HepG2 (cell line): ENCODE measurements around the gene ZDHHC24. TPM values are rescaled to one million over a fixed set of nuclear protein-coding genes. Genes with fewer than 3 reads are reported as not detected.

Source experiments
- ATAC-seq: fragments of 200-7000 bp; cut with Tn5 transposase; 3 replicates; pipeline ENCODE4 v1.9.1; 2020; ENCODE audit warnings: mild to moderate bottlenecking, moderate library complexity
- BruUV-seq: library from RNA; stranded (reverse); fragments of 400-500 nt; replicated peaks from 2 replicates; lab custom pipeline; 2021; lab: Mats Ljungman, UMichigan
- CTCF ChIA-PET: fragments of 300-600 bp; formaldehyde crosslinking; extraction: SDS; loops from one replicate; lab custom pipeline; 2021; ENCODE audit warnings: low total read pairs, inconsistent platforms, low intra/inter-chr PET ratio; lab: Yijun Ruan, JAX
- POLR2A ChIA-PET: fragments of 350-600 bp; sonication (Branson Sonifier 250); formaldehyde crosslinking; loops from one replicate; lab custom pipeline; 2020; ENCODE audit warnings: antibody characterized with exemption, inconsistent platforms; lab: Yijun Ruan, JAX
- DNase-seq: peaks from one replicate; pipeline ENCODE4 v3.0.0-alpha.2; 2015; ENCODE audit warnings: low spot score
- FAIRE-seq: peaks from 3 replicates; lab custom pipeline; 2011; peaks lifted over from hg19 to GRCh38; lab: Jason Lieb, UNC
- H2AFZ ChIP-seq: one replicate; pipeline ENCODE4 v1.6.1; 2011; ENCODE audit warnings: low read length, inconsistent platforms
- H3K27ac ChIP-seq: fragments of 300-600 bp; 3 replicates; pipeline ENCODE4 v1.8.0; 2011; ENCODE audit warnings: mixed run types, mild to moderate bottlenecking, mixed read lengths, low read length, inconsistent platforms; ENCODE audit not compliant: insufficient read depth; ENCODE audit errors: extremely low read length
- H3K27me3 ChIP-seq, 2 experiments: fragments of 200-600 bp in 1 of 2; 2 replicates in 1 of 2; 3 replicates in 1 of 2; pipeline versions ENCODE4 v1.6.0 to v1.8.0; 2011; ENCODE audit warnings: low read length in 2 of 2, mild to moderate bottlenecking in 2 of 2, moderate library complexity in 2 of 2, inconsistent platforms in 1 of 2; ENCODE audit not compliant: insufficient read depth in 2 of 2, control insufficient read depth in 1 of 2
- H3K36me3 ChIP-seq, 2 experiments: fragments of 200-600 bp in 1 of 2; replicated peaks in 1 of 2; 2 replicates in 1 of 2; 3 replicates in 1 of 2; pipeline versions ENCODE4 v1.5.1 to v1.8.0; 2011; ENCODE audit warnings: low read length in 2 of 2, inconsistent platforms in 1 of 2; ENCODE audit not compliant: insufficient read depth in 2 of 2, control insufficient read depth in 1 of 2
- H3K4me1 ChIP-seq: 2 replicates; pipeline ENCODE4 v1.5.1; 2012; ENCODE audit warnings: low read length, inconsistent platforms; ENCODE audit not compliant: insufficient read depth
- H3K4me2 ChIP-seq: 2 replicates; pipeline ENCODE4 v1.6.0; 2011; ENCODE audit warnings: low read depth, low read length, inconsistent platforms
- H3K4me3 ChIP-seq, 3 experiments: fragments of 200-600 bp in 1 of 3; sonication (generic), shearing (Covaris generic) in 1 of 3; replicated peaks in 1 of 3; 2 replicates each; pipeline ENCODE4 v1.5.1; 2011 to 2016; ENCODE audit warnings: low read length in 3 of 3, inconsistent platforms in 2 of 3, low read depth in 2 of 3, mild to moderate bottlenecking in 2 of 3, control low read depth in 1 of 3, mixed read lengths in 1 of 3; ENCODE audit not compliant: insufficient read depth in 1 of 3
- H3K79me2 ChIP-seq: one replicate; pipeline ENCODE4 v1.6.1; 2011; ENCODE audit warnings: low read length, inconsistent platforms; ENCODE audit not compliant: insufficient read depth
- H3K9ac ChIP-seq: 2 replicates; pipeline ENCODE4 v1.6.0; 2011; ENCODE audit warnings: mild to moderate bottlenecking, low read depth, low read length, inconsistent platforms; ENCODE audit not compliant: insufficient read depth
- H3K9me3 ChIP-seq: 2 replicates; pipeline ENCODE4 v1.5.1; 2012; ENCODE audit warnings: mild to moderate bottlenecking, low read length
- H4K20me1 ChIP-seq: 2 replicates; pipeline ENCODE4 v1.6.0; 2011; ENCODE audit warnings: inconsistent platforms, mild to moderate bottlenecking, low read length, moderate library complexity; ENCODE audit not compliant: insufficient read depth
- ATF7 ChIP-seq, 2 experiments: fragments of 450-650 bp in 1 of 2; sonication (generic) in 1 of 2; formaldehyde crosslinking in 1 of 2; IDR thresholded peaks; 2 replicates each; pipeline versions ENCODE4 v1.4.0 to v1.6.1; 2016 to 2020; ENCODE audit warnings: antibody characterized with exemption in 1 of 2, mild to moderate bottlenecking in 1 of 2, missing genetic modification reagents in 1 of 2
- EHMT2 ChIP-seq: fragments of 200-600 bp; sonication (generic); IDR thresholded peaks from 2 replicates; pipeline ENCODE4 v1.7.0; 2017; ENCODE audit warnings: antibody characterized with exemption, low read depth, low read length, borderline replicate concordance
- GATAD2A ChIP-seq: IDR thresholded peaks from 2 replicates; pipeline ENCODE4 v1.6.1; 2016
- HCFC1 ChIP-seq: fragments of 150-350 bp; IDR thresholded peaks from 2 replicates; pipeline ENCODE4 v1.6.1; 2014; ENCODE audit warnings: low read depth, low read length
- MIXL1 ChIP-seq: IDR thresholded peaks from 2 replicates; pipeline ENCODE4 v1.6.1; 2016
- NR2F6 ChIP-seq, 2 experiments: IDR thresholded peaks; 2 replicates each; pipeline ENCODE4 v1.6.1; 2016; ENCODE audit warnings: antibody characterized with exemption in 1 of 2, mild to moderate bottlenecking in 1 of 2
- SMARCE1 ChIP-seq: fragments of 450-650 bp; IDR thresholded peaks from 2 replicates; pipeline ENCODE4 v1.6.1; 2017; ENCODE audit warnings: borderline replicate concordance
- SOX6 ChIP-seq, 2 experiments: fragments of 450-650 bp in 1 of 2; sonication (generic) in 1 of 2; formaldehyde crosslinking in 1 of 2; IDR thresholded peaks; 2 replicates each; pipeline versions ENCODE4 v1.4.0 to v1.6.1; 2017 to 2020; ENCODE audit warnings: antibody characterized with exemption in 1 of 2, mild to moderate bottlenecking in 1 of 2, missing genetic modification reagents in 1 of 2
- ZFP1 ChIP-seq: IDR thresholded peaks from 2 replicates; pipeline ENCODE4 v1.6.1; 2016
- ZFP82 ChIP-seq: sonication (generic); formaldehyde crosslinking; IDR thresholded peaks from 2 replicates; pipeline ENCODE4 v1.5.1; 2020; ENCODE audit warnings: mild to moderate bottlenecking, missing genetic modification reagents, borderline replicate concordance
- ZKSCAN1 ChIP-seq: fragments of 150-350 bp; IDR thresholded peaks from 2 replicates; pipeline ENCODE4 v1.6.1; 2014; ENCODE audit warnings: low read length
- ZNF562 ChIP-seq: sonication (generic); formaldehyde crosslinking; IDR thresholded peaks from 2 replicates; pipeline ENCODE4 v1.8.0; 2022; ENCODE audit warnings: missing genetic modification reagents, borderline replicate concordance
- ZNF652 ChIP-seq: IDR thresholded peaks from 2 replicates; pipeline ENCODE4 v1.6.1; 2016; ENCODE audit warnings: low read depth, borderline replicate concordance
- ZNF724P ChIP-seq: sonication (generic); formaldehyde crosslinking; IDR thresholded peaks from 2 replicates; pipeline ENCODE4 v1.8.0; 2022; ENCODE audit warnings: missing genetic modification reagents, borderline replicate concordance
- ZNF749 ChIP-seq: sonication (generic); formaldehyde crosslinking; IDR thresholded peaks from 2 replicates; pipeline ENCODE4 v1.8.0; 2022; ENCODE audit warnings: mild to moderate bottlenecking, missing genetic modification reagents, moderate library complexity, borderline replicate concordance
- ZNF883 ChIP-seq: sonication (generic); formaldehyde crosslinking; IDR thresholded peaks from 2 replicates; pipeline ENCODE4 v1.5.1; 2020; ENCODE audit warnings: mild to moderate bottlenecking, missing genetic modification reagents; ENCODE audit errors: not compliant biosample characterization
- WGBS: methylation state at CpG from one replicate; pipeline ENCODE4 v1.1.6; 2017; ENCODE audit warnings: low lambda C conversion rate; 5-methylcytosine and 5-hydroxymethylcytosine counted together
- in situ Hi-C: cut with HindIII; loops from 2 replicates; pipeline ENCODE4 v1.10.0; 2017; ENCODE audit warnings: low pct_unique_long_range_greater_than_20kb; ENCODE audit not compliant: extremely low pct_ligation_motif_present
- intact Hi-C: fragments of 100-400 bp; cut with micrococcal nuclease; formaldehyde crosslinking; loops from one replicate; pipeline ENCODE4 v1.10.0; 2022; ENCODE audit not compliant: unreplicated experiment
- polyA plus RNA-seq, 8 experiments: library from polyadenylated mRNA; depleted of rRNA in 3 of 8; stranded (reverse) in 7 of 8; unstranded in 1 of 8; fragments of >200 nt; fragmentation: Illumina TruSeq in 4 of 8; extraction: Trizol in 4 of 8; gene quantifications; 2 replicates each; pipeline versions ENCODE4 v1.2.1 to v1.2.3, GENCODE V29; 2011 to 2016; ENCODE audit warnings: low read depth in 4 of 8, missing spikeins in 1 of 8, mixed read lengths in 1 of 8; ENCODE audit not compliant: insufficient read depth in 1 of 8
- total RNA-seq, 5 experiments: library from RNA; depleted of rRNA; stranded (reverse); fragments of >200 nt; fragmentation: Illumina TruSeq; extraction: Trizol; gene quantifications; 2 replicates each; pipeline ENCODE4 v1.2.3, GENCODE V29; 2016; ENCODE audit warnings: low read depth in 1 of 5
- TF ChIP-seq, protein P1 (sequence below): sonication (generic); formaldehyde crosslinking; IDR thresholded peaks from 2 replicates; pipeline ENCODE4 v1.5.1; 2020; ENCODE audit warnings: mild to moderate bottlenecking, missing genetic modification reagents, moderate library complexity
- TF ChIP-seq, protein P2 (sequence below): sonication (generic); formaldehyde crosslinking; IDR thresholded peaks from 2 replicates; pipeline ENCODE4 v1.4.0; 2020; ENCODE audit warnings: missing genetic modification reagents

Gene ZDHHC24
- total and polyA plus RNA-seq, 2 of the 13 experiments (the other 11 are each of a cell fraction or from before 2014, with no cell fraction given) = 4.3 TPM

DNA sequence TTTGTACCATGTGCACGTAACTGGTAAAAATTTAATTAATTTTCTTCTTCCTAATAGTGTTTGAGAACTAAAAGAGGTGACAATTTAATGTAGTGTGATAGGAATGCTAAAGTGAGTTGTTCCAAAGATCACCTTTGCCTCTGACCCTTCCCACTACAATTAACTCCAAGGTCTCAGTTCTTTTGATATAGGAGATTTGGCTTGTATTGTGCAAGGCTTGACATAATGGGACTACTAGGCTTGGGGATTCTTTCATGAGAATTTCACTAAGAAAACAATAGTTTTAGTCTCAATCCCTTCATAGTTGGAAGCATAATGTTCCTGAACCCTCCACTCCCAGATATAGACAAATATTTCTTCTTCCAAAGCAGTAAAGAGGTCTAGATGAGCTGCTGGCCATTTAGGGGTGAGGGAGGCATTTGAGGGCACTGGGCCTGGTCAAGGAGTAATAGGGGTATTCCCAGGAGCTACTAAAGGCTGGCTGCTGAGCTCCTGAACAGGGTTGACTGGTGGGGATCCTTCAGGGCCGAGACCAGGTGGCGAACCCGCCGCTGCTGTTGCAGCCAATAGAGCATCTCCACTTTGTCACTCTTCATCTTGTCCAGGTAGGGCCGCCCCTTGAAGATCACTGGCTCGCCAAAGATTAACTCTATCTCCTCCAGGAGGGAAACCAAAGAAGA lies 44.3 kb upstream of the ZDHHC24 start:
- Histone ChIP-seq H3K9me3 (no peaks in the 10 kb centered on the region), H3K9ac (no peak overlapping the region), H3K4me3 (no peak overlapping the region), H3K27ac (peak overlapping the region; percentile 78), H3K4me2 (peak overlapping the region; percentile 100), H3K79me2 (peaks cover 12% of the 10 kb centered on the region), H4K20me1 (no peaks in the 10 kb centered on the region), H2AFZ (no peak overlapping the region), H3K36me3 (no peaks in the 10 kb centered on the region), H3K27me3 (no peaks in the 10 kb centered on the region; a peak in 1 of 5 replicates), H3K4me1 (peaks cover 67% of the 10 kb centered on the region)
- in situ Hi-C loops (no loop called here), intact Hi-C loops (loop anchor here (5.0 kb wide), 1 partner anchor 87 kb away; the partner anchor contains the start of gene RBM4B)
- ChIA-PET CTCF (no interaction called here), POLR2A (interaction anchor here (2.7 to 5.1 kb wide), 5 partner anchors 17 to 88 kb away, joined by 9 to 72 read pairs (median 35); partner anchors contain the start of genes RBM14, RBM4 and RBM4B)
- no peak for FAIRE-seq
- no TSS peak for BruUV-seq
- DNase-seq = peak; percentile 79
- no peak for ATAC-seq
- WGBS = 77% methylated on average over 3 of the region's 7 CpGs
- TF ChIP-seq, protein P1, sequence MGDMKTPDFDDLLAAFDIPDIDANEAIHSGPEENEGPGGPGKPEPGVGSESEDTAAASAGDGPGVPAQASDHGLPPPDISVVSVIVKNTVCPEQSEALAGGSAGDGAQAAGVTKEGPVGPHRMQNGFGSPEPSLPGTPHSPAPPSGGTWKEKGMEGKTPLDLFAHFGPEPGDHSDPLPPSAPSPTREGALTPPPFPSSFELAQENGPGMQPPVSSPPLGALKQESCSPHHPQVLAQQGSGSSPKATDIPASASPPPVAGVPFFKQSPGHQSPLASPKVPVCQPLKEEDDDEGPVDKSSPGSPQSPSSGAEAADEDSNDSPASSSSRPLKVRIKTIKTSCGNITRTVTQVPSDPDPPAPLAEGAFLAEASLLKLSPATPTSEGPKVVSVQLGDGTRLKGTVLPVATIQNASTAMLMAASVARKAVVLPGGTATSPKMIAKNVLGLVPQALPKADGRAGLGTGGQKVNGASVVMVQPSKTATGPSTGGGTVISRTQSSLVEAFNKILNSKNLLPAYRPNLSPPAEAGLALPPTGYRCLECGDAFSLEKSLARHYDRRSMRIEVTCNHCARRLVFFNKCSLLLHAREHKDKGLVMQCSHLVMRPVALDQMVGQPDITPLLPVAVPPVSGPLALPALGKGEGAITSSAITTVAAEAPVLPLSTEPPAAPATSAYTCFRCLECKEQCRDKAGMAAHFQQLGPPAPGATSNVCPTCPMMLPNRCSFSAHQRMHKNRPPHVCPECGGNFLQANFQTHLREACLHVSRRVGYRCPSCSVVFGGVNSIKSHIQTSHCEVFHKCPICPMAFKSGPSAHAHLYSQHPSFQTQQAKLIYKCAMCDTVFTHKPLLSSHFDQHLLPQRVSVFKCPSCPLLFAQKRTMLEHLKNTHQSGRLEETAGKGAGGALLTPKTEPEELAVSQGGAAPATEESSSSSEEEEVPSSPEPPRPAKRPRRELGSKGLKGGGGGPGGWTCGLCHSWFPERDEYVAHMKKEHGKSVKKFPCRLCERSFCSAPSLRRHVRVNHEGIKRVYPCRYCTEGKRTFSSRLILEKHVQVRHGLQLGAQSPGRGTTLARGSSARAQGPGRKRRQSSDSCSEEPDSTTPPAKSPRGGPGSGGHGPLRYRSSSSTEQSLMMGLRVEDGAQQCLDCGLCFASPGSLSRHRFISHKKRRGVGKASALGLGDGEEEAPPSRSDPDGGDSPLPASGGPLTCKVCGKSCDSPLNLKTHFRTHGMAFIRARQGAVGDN (CRISPR knock-in tag) = peak; percentile 25; the same call in 1 of the 2 replicates
- TF ChIP-seq GATAD2A (CRISPR knock-in tag) (0 out of 2 replicates have a peak, but pooled peaks have one; percentile 16), MIXL1 (CRISPR knock-in tag) (peak; percentile 49; the same call in 1 of the 2 replicates), NR2F6 (IDR thresholded peaks at IDR 0.05) (peak; percentile 62), NR2F6 (CRISPR knock-in tag; IDR thresholded peaks at IDR 0.05) (peak; percentile 62), ZNF724P (CRISPR knock-in tag) (no peak), ZNF562 (CRISPR knock-in tag) (no peak), ZNF749 (CRISPR knock-in tag) (no peak), SMARCE1 (no peak), SOX6 (IDR thresholded peaks at IDR 0.05) (no peak), SOX6 (CRISPR knock-in tag; IDR thresholded peaks at IDR 0.05) (peak; percentile 61; the same call in 1 of the 2 replicates), ZFP82 (no peak), ATF7 (IDR thresholded peaks at IDR 0.05) (no peak), ATF7 (CRISPR knock-in tag; IDR thresholded peaks at IDR 0.05) (no peak), ZNF883 (CRISPR knock-in tag) (no peak), HCFC1 (no peak), EHMT2 (no peak), ZKSCAN1 (no peak), ZNF652 (CRISPR knock-in tag) (0 out of 2 replicates have a peak, but pooled peaks have one; percentile 15), ZFP1 (no peak)
- TF ChIP-seq, protein P2, sequence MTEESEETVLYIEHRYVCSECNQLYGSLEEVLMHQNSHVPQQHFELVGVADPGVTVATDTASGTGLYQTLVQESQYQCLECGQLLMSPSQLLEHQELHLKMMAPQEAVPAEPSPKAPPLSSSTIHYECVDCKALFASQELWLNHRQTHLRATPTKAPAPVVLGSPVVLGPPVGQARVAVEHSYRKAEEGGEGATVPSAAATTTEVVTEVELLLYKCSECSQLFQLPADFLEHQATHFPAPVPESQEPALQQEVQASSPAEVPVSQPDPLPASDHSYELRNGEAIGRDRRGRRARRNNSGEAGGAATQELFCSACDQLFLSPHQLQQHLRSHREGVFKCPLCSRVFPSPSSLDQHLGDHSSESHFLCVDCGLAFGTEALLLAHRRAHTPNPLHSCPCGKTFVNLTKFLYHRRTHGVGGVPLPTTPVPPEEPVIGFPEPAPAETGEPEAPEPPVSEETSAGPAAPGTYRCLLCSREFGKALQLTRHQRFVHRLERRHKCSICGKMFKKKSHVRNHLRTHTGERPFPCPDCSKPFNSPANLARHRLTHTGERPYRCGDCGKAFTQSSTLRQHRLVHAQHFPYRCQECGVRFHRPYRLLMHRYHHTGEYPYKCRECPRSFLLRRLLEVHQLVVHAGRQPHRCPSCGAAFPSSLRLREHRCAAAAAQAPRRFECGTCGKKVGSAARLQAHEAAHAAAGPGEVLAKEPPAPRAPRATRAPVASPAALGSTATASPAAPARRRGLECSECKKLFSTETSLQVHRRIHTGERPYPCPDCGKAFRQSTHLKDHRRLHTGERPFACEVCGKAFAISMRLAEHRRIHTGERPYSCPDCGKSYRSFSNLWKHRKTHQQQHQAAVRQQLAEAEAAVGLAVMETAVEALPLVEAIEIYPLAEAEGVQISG (CRISPR knock-in tag) = 0 out of 2 replicates have a peak, but pooled peaks have one; percentile 3
